NB4 (cell line): ENCODE results near the gene SNX19.

Experiments
- CTCF ChIP-seq: IDR thresholded peaks from one replicate; pipeline ENCODE4 v1.5.1; 2012; ENCODE audit warnings: low read depth, low read length
- MAX ChIP-seq: IDR thresholded peaks from 2 replicates; pipeline ENCODE4 v1.6.1; 2011; ENCODE audit warnings: low read depth, low read length
- POLR2A ChIP-seq: IDR thresholded peaks from 2 replicates; pipeline ENCODE4 v1.6.1; 2011; ENCODE audit warnings: mild to moderate bottlenecking; ENCODE audit not compliant: insufficient read length; ENCODE audit errors: extremely low read depth

- TF ChIP-seq CTCF (no peak), POLR2A (no peak), MAX (no peak)
Measured at GRCh38 chr11:130918081-130918480, 1.8 kb upstream of the SNX19 start.
